Middle frontal gyrus (tissue), 1 donor: ENCODE data around the gene KRTAP2-2.
"Not testable (repeated sequence)": the region's sequence is repeated elsewhere in the genome, so short reads cannot be mapped to it uniquely, and the experiment has no call there.

Source experiments
- DNase-seq: peaks from one replicate; pipeline ENCODE4 v3.0.0-alpha.2; 2015; ENCODE audit warnings: low spot score; ENCODE audit errors: extremely low spot score

The KRTAP2-2 gene

DNA sequence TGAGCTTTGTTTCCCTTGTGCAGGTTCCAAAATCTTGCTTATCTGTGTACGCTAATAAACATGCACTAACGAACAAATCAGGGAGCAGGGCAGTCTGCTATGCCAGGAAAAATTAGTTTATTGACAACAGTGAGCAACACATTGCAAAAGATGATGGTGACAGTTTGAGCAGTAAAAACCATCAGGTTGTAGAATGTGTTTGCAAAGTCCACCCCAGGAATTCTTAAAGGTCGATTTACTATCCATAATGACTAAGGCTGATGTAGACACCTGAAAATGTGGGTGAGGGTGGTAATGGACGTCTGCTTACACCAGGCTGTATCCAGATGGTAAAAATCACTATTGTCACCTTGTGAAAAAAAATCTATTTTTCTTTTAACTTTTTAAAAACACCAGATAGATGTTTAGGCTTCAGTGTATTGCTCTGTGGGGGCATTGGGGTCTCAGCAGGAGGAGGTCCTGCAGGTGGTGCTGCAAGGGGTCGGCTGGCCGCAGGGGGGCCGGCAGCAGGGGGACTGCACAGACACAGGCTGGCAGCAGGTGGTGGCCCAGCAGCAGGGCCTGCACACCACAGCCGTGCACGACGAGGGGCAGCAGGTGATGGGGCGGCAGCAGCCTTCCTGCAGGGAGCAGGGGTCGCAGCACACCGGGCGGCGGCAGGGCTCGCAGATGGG lies 10.1 kb upstream of the KRTAP2-2 start:
- DNase-seq = not testable (repeated sequence)

DNA sequence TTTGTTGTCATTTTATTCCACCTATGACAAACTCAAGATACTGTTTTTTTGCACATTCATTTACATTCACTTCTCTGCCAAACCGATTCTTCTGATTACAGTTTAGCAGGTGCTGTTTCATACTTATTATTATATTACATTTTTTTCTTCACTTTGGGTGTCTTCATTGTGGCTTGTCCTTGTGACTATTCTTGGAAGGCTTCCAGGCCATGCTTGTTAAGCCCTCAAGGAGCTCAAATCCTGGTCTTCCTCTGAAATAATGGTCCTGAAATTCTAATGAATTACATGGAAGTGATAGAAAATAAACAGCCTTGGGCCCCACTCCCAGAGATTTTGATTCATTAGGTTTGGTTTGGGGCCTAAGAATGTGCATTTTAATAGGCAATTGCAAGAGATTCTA lies 9.3 kb upstream of the KRTAP2-2 start:
- DNase-seq = no peak

DNA sequence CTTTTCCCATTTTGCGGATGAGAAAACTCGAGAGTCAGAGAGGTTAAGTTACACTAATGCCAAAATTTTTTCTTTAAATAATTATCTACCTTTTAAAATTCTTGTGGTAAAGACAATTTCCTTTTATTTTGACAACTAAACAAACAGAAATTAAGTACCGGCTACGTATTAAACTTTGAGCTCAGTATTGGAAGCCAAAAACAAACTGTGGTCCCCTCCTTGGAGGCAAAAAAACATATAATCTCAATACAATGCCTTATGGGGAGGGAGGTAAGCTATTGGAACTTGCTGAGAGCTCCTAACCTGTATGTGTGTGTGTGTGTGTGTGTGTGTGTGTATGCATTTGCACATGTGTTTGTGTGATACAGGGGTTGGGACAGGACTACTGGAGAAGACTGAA lies 8.4 kb upstream of the KRTAP2-2 start:
- DNase-seq = no peak

DNA sequence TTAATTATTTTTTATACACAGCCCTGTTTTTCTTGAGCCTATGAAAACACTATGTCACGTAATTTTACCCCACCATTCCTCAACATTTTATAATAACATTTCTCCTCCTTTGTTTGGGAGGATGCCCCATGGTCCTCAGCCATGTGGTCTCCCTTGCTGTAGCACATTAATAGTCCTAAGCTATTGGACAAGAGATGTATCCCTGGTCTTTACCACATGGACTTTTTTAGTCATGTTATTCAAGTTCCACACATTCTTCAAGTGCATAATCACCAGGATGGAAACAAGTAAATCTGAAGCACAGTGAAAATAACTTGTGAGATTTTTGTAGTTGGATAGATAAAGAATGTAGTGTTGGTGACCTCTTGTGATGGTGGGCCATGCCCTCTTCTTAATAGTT lies 6.9 kb upstream of the KRTAP2-2 start:
- no peak for DNase-seq

DNA sequence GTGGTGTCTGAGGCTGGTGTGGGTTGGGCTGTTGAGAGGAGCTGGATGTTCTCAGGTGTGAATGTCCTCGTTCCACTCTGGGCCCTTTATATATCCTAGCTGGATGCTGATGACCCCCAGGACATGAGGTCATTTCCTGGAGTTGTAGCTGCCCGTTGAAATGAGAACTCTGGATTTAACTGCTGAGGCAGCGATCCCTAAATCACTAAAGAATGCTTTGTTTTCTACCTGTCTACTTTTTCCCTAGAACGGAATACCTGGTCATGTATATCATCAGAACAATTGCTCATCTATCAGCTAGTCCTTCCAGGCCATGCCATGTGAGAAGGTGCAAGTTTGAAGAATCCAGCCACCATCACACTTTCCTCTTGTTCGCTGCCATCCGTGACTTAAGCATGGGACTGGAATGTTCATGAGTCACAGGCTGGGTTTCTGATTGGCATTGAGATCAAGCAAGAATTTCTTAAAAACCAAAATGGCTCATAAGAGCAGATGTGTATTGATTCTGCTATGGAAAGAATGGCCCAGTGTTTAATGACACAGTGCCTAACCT lies 5.1 kb upstream of the KRTAP2-2 start, which contains the start of gene KRTAP2-3:
KRTAP2-3 (minus strand) TSS at position 63 of the 553 bp plus-strand sequence. CDS start 64 bp downstream, outside the sequence.
- DNase-seq = no peak

DNA sequence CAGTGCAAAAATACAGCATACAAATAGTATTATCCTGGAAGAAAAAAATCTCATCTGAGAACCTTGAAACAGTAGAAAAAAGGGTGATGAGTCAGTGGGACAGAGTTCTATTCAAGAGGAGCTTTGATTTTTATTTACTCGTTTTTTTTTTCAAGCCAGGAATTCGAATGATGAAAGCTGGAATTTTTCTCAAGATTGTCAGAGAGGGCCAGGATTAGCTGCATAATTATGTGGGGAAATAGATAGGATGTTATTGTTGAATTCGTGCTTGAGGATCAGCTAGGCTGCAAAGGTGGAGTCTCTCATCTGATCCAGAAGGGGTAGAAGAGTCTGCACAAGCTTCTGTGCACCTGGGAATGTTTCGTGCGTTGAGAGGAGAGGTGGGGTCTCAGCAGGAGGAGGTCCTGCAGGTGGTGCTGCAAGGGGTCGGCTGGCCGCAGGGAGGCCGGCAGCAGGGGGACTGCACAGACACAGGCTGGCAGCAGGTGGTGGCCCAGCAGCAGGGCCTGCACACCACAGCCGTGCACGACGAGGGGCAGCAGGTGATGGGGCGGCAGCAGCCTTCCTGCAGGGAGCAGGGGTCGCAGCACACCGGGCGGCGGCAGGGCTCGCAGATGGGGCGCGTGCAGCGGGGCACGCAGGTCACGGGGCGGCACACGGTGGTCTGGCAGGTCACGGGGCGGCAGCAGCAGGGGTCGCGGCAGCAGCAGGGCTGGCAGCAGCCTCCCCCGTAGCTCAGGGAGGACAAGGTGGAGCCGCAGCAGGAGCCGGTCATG lies 4.4 kb upstream of the KRTAP2-2 start:
- not testable (repeated sequence) for DNase-seq

DNA sequence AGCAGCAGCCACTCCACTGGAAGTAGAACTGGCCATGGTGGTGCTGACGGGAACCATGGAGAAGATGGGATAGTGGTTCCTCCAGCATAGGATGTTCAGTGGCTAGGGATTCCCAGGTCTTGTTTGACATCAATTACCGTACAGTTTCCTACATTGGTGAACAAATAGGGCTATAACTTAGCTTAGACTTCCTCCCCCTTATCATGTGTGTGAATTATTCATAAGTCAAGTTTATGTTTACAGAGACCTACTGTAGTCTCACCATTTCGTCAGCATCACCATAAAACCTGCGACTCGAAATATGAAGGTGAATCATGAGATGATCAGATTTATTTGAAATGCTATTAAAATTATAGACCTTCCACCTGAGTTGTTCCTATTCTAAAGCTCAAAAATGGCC lies 3.7 kb upstream of the KRTAP2-2 start:
- DNase-seq = no peak

DNA sequence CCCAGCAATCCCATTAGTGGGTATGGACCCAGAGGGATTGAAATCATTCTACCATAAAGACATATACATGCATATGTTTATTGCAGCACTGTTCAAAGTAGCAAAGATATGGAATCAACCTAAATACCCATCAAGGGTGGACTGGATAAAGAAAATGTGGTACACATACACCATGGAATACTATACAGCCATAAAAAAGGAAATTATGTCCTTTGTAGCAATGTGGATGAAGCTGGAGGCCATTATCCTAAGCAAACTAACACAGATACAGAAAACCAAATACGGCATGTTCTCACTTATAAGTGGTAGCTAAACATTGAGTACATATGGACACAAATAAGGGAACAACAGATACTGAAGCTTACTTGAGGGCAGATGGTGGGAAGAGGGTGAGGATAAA lies 2.5 kb upstream of the KRTAP2-2 start:
- no peak for DNase-seq

DNA sequence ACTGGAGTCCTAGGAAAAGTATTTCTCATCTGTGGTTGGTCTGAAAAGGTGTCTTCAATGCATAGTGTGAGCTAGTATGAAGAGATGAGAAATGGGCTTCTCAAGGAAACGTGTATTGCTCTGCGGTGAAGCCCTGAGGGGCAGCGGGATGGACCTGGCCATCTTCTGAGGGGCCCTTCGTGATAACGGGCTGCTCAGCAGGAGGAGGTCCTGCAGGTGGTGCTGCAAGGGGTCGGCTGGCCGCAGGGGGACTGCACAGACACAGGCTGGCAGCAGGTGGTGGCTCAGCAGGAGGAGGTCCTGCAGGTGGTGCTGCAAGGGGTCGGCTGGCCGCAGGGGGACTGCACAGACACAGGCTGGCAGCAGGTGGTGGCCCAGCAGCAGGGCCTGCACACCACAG lies 474 bp downstream of the KRTAP2-2 start:
- DNase-seq = not testable (repeated sequence)

DNA sequence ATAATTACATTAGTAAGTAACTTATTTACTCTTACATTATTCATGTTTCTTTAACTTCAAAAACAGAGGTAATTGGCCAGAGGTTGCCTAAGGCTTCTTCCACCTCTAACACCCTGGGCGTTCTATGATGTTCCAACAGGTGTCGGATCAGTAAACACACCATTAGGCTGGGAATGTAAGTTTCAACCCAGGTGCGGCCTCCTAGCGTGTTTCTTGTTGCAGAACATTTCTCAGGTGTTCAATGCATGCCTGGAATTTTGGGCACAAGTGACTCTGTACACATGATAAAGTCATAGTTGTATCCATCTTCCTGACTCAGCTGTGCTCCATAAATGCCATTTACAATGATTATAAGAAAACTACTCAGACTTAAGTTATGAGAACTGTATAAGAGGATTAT lies 1.0 kb downstream of the KRTAP2-2 start:
- no peak for DNase-seq

DNA sequence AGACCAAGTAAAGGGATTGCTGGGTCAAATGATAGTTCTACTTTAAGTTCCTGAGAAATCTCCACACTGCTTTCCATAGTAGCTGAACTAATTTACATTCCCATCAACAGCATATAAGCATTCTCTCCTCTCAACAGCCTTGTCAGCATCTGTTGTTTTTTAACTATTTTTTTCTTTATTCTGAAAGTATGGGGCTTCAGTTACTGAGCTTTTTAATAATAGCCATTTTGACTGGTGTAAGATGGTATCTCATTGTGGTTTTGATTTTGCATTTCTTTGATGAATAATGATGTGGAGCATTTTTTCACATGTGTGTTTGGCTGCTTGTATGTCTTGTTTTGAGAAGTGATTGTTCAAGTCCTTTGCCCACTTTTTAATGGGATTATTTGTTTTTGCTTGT lies 2.5 kb downstream of the KRTAP2-2 start:
- no peak for DNase-seq

DNA sequence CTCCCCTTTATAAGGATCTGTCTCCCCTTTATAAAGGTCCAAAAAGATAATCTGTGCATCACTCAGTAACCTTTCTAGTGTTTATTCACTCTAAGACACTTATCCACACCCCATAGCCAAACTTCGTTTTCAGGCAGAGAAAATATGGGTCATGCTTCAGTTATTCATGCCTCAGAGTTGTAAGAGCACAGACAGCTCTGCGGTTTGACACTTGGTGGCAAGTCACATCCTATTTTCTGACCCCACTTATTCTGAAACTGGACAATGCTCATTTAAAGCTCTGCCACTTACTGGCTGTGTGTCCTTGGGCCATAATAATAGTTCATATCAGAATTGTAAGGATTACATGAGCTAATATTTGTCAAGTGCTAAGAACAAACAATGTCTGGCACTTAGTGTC lies 5.9 kb downstream of the KRTAP2-2 start:
- DNase-seq = no peak

DNA sequence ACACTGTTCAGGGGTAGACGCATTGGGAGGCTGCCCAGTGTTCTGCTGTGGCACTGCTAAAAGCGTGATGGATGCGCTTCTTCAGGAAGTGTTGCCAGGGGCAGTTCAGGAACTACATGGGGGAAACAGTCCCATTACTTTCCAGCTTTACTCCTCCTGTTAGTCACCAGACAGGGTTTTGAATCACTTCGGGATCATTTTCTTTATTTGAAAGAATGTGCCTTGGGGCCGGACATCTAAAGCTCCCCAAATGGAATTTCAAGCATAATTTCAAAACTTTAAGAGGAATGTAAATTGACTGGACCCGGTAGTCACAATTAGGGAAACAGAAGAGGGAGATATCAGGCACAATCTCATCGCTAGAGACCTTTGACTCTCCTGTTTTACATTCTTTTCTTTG lies 6.6 kb downstream of the KRTAP2-2 start:
- DNase-seq = no peak

DNA sequence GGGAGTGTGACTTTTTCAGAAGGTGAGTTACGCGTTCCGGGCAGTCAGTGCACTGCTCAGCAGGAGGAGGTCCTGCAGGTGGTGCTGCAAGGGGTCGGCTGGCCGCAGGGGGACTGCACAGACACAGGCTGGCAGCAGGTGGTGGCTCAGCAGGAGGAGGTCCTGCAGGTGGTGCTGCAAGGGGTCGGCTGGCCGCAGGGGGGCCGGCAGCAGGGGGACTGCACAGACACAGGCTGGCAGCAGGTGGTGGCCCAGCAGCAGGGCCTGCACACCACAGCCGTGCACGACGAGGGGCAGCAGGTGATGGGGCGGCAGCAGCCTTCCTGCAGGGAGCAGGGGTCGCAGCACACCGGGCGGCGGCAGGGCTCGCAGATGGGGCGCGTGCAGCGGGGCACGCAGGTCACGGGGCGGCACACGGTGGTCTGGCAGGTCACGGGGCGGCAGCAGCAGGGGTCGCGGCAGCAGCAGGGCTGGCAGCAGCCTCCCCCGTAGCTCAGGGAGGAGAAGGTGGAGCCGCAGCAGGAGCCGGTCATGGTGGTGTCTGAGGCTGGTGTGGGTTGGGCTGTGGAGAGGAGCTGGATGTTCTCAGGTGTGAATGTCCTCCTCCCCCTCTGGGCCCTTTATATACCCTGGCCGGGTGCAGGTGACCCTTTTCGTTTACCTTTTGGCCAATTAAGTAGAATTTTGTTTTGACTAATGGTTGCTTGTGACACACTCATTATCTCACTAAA lies 8.1 kb downstream of the KRTAP2-2 start, which contains the start of gene KRTAP2-1:
KRTAP2-1 (minus strand) TSS at position 582 of the 731 bp plus-strand sequence; CDS start at position 533, 49 bp downstream.
- not testable (repeated sequence) for DNase-seq

DNA sequence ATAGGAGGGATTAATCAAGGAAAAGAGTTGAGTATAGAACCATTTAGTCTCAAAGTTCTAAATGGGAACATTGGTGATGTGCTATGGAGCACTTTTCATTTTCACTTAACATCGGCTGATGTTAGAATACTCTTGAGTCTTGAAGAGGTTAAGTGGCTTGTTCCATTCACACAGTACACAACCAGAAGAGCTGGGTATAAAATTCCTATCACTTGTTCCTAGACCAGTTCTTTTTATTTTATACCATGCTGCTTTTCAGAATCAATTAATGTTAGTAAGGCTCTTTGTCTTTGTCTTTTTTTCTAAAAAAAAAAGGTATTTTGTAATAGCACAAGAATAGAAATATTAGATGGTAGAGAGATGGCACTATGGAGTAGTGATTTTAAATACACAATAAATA lies 12.1 kb downstream of the KRTAP2-2 start:
- no peak for DNase-seq

DNA sequence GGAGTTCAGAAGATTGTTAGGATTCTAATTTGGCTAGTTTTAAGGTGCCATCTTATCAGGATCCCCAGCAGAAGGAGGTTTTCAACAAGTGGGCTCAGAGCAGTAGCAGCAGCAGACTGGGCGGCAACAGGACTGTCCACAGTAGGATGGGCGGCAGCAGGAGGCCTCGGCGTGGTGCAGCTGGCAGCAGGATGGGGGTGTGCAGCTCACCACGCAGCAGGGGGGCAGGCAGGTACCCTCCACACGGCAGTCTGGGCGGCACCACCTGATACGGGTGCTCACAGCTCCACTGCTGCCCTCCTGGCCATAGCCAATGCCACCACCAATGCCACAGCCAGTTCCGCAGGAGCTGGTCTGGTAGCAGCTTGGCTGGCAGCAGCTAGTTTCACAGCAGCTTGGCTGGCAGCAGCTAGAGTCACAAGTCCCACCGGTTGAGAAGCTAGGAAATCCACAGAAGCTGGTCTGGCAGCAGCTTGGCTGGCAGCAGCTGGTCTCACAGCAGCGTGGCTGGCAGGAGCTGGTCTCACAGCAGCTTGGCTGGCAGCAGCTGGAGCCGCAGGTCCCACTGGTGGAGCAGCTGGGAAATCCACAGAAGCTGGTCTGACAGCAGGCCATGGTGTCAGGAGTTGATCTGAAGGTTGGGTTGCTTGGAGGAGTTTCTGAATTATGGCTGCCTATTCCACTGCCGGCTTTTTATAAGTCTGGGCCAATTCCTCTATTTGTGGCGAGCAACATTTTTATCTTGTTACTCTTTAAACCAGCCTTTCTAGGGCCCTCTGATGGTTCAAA lies 14.1 kb downstream of the KRTAP2-2 start, which contains the start of gene KRTAP1-1:
KRTAP1-1 (minus strand) TSS at position 668 of the 789 bp plus-strand sequence; CDS start at position 615, 53 bp downstream.
- not testable (repeated sequence) for DNase-seq

DNA sequence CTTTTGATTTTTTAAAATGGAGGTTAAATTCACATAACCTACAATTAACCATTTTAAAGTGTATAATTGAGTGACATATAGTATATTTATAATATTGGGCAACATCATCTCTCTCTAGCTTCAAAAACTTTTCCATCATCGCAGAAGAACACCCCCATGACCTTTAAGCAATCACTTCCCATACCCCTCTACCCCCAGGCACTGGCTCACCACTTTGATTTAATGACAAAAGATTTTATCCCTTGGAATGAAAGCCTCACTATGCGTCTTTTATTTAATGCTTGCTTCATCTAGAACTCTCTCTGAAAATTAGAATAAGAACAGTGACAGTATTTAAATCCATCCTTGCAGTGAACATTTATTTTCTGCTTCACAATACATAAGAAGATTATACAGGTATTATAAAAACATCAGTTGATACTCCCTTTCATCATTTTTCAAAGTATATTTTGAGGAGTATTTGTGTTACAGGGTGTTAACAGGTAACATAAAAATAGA lies 17.1 kb downstream of the KRTAP2-2 start:
- DNase-seq = no peak

DNA sequence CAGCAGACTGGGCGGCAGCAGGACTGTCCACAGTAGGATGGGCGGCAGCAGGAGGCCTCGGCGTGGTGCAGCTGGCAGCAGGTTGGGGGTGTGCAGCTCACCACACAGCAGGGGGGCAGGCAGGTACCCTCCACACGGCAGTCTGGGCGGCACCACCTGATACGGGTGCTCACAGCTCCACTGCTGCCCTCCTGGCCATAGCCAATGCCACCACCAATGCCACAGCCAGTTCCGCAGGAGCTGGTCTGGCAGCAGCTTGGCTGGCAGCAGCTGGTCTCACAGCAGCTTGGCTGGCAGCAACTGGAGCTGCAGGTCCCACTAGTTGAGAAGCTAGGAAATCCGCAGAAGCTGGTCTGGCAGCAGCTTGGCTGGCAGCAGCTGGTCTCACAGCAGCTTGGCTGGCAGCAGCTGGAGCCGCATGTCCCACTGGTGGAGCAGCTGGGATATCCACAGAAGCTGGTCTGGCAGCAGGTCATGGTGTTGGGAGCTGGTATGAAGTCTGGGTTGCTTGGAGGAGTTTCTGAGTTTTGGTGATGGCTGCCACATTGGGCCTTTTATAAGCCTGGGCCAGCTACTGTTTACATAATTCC lies 20.6 kb downstream of the KRTAP2-2 start, which contains the start of gene KRTAP1-3:
KRTAP1-3 (minus strand) TSS at position 529 of the 590 bp plus-strand sequence; CDS start at position 476, 53 bp downstream.
- DNase-seq = not testable (repeated sequence)

DNA sequence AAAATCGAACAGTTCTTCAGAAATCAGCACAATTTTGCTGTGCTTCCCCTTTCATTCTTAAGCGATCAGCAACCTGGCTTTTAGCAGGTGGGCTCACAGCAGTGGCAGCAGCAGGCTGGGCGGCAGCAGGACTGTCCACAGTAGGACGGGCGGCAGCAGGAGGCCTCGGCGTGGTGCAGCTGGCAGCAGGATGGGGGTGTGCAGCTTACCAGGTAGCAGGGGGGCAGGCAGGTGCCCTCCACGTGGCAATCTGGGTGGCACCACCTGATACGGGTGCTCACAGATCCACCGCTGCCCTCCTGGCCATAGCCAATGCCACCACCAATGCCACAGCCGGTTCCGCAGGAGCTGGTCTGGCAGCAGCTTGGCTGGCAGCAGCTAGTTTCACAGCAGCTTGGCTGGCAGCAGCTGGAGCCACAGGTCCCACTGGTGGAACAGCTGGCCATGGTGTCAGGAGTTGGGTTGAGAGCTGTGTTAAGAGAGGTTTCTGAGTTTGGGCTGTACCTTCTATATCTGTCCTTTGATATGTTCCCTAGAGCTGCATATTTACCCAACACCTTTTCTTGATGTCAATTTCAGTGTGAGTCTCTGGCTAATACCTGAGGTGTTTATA lies 25.3 kb downstream of the KRTAP2-2 start, which contains the start of gene KRTAP1-4:
KRTAP1-4 (minus strand) TSS at position 563 of the 613 bp plus-strand sequence; CDS start at position 446, 117 bp downstream.
- no peak for DNase-seq
